ENCODE data around the gene TMED5.

The TMED5 gene

GRCh38 chr1:93111065-93111464 is 69.1 kb downstream of the TMED5 start:
- no peak overlapping the region for H3K4me3 ChIP-seq (ENCODE audit: low read depth, low read length)
- TF ChIP-seq, protein P1, sequence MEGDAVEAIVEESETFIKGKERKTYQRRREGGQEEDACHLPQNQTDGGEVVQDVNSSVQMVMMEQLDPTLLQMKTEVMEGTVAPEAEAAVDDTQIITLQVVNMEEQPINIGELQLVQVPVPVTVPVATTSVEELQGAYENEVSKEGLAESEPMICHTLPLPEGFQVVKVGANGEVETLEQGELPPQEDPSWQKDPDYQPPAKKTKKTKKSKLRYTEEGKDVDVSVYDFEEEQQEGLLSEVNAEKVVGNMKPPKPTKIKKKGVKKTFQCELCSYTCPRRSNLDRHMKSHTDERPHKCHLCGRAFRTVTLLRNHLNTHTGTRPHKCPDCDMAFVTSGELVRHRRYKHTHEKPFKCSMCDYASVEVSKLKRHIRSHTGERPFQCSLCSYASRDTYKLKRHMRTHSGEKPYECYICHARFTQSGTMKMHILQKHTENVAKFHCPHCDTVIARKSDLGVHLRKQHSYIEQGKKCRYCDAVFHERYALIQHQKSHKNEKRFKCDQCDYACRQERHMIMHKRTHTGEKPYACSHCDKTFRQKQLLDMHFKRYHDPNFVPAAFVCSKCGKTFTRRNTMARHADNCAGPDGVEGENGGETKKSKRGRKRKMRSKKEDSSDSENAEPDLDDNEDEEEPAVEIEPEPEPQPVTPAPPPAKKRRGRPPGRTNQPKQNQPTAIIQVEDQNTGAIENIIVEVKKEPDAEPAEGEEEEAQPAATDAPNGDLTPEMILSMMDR (IDR thresholded peaks at IDR 0.05; ENCODE audit: control insufficient read depth, extremely low read depth, insufficient read depth), result no peak
- DNase-seq (ENCODE audit: low read depth), result no peak

- no peak overlapping the region for H3K4me3 ChIP-seq (ENCODE audit: low read depth, low read length)
- TF ChIP-seq, protein P1 (IDR thresholded peaks at IDR 0.05; ENCODE audit: control insufficient read depth, extremely low read depth, insufficient read depth), result no peak
- DNase-seq (ENCODE audit: low read depth), result no peak
These were observed 70.6 kb downstream of the TMED5 start for GRCh38 chr1:93109578-93109977.

GRCh38 chr1:93108335-93108734 is 71.9 kb downstream of the TMED5 start:
- TF ChIP-seq, protein P1 (IDR thresholded peaks at IDR 0.05; ENCODE audit: control insufficient read depth, extremely low read depth, insufficient read depth), result no peak
- DNase-seq (ENCODE audit: low read depth), result no peak
- H3K4me3 ChIP-seq (ENCODE audit: low read depth, low read length), result no peak overlapping the region

DNA sequence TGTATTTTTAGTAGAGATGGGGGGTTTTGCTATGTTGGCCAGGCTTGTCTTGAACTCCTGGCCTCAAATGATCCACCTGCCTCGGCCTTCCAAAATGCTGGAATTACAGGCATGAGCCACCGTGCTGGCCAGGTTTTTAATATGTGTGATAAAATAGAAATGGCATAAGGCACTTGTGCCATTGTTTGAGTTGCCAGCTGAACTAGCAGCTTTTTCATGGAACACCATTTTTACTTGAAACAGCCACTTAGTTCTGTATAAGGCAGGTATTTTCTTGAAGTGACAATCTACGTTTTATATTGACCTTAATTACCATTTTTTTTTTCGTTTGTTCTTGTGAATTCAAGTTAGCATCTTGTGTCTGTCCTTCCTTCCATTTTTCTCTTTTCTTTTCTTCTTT is 72.8 kb downstream of the TMED5 start:
- TF ChIP-seq, protein P1 (IDR thresholded peaks at IDR 0.05; ENCODE audit: control insufficient read depth, extremely low read depth, insufficient read depth), result no peak
- DNase-seq (ENCODE audit: low read depth), result no peak

DNA sequence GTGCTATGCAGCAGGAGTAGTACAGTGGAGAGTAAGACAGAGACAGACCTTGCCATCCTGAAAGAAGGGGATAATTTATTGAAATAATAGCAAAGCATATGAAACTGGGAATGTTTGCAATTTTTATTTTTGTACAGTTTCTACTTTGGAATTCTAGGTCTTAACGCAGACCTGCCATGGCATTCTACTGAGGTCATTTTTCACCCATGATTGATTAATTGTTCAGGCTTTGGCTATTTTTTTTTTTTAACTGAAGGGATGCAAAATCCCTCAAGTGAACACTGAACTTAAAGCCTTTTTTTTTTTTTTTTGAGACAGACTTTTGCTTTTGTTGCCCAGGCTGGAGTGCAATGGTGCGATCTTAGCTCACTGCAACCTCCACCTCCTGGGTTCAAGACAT is 74.0 kb downstream of the TMED5 start:
- H3K4me3 ChIP-seq (ENCODE audit: low read depth, low read length), result no peak overlapping the region
- DNase-seq (ENCODE audit: low read depth), result no peak
- TF ChIP-seq, protein P1 (IDR thresholded peaks at IDR 0.05; ENCODE audit: control insufficient read depth, extremely low read depth, insufficient read depth), result no peak

More for the DNA sequence above, 72.8 kb downstream of the TMED5 start:
- H3K4me3 ChIP-seq (ENCODE audit: low read depth, low read length), result no peak overlapping the region

DNA sequence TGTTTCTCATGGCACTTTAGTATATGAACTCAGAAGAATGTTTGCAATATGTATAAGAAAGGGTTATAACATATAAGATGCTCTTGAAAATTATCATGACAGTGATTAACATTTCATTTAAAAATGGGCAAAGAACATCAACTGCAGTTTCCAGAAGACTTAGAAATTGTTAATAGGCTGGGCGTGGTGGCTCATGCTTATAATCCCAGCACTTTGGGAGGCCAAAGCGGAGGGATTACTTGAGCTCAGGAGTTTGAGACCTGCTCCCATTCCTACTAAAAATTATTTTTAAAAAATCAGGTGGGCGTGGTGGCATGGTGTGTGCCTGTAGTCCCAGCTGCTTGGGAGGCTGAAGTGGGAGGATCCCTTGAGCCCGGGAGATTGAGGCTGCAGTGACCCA is 78.1 kb downstream of the TMED5 start:
- TF ChIP-seq, protein P1 (IDR thresholded peaks at IDR 0.05; ENCODE audit: control insufficient read depth, extremely low read depth, insufficient read depth), result no peak
- H3K4me3 ChIP-seq (ENCODE audit: low read depth, low read length), result no peak overlapping the region
- DNase-seq (ENCODE audit: low read depth), result no peak

Measured in LNCaP clone FGC (cell line).